Measurements from ENCODE around the gene ZFP91. TPM values are rescaled to one million over a fixed set of nuclear protein-coding genes. Genes with fewer than 3 reads are reported as not detected.
A peak's percentile ranks its signal among the peaks of the same experiment; 100 is the strongest.

The ZFP91 gene
- total RNA-seq, 4 donors from 2014 or later = 45.0 to 47.7 (median 47.2) TPM

DNA sequence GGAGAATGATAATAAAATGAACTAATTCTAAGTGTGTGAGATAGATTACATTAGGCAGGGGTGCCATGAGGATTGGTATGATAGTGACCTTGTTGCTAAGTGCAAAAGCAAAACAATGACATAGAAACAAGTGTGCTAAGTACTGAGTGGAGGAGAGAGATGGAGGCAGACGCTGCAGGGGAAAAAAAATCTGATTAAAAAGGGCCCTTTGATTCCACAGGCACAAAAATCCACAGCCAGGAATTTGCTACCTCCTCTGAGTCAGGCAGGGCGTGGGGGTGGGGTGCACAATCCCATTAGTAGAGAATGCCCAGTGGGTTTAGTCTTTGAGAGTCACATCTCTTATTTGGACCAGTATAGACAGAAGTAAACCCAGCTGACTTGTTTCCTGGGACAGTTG, 43.5 kb downstream of the ZFP91 start, which contains the start of gene CNTF:
Gene CNTF (plus strand): TSS at position 322 of the 400 bp plus-strand sequence. CDS start 88 bp downstream, outside the sequence.
- no peaks in the 10 kb centered on the region for H3K27me3 ChIP-seq
- H3K27ac ChIP-seq = peak within 1 kb of the TSS in 2 of 4 donors; percentile 46 to 50
- H3K9me3 ChIP-seq = no peaks in the 10 kb centered on the region
- peaks cover under 1 to 68% (median 3%) of the 10 kb centered on the region in 3 donors for H3K36me3 ChIP-seq
- no peak for DNase-seq (ENCODE audit: low spot score in 2 of 2)
- peaks cover 0 to 36% (median 3%) of the 10 kb centered on the region in 4 donors for H3K4me1 ChIP-seq
- 34 to 37% methylated on average over 2 of the region's 2 CpGs for WGBS, 2 donors
- peak within 1 kb of the TSS in 3 of 4 donors; percentile 5 to 37 (median 7) for H3K4me3 ChIP-seq
- TF ChIP-seq POLR2A (IDR thresholded peaks at IDR 0.05) (no peak), EP300 (IDR thresholded peaks at IDR 0.05) (no peak)
- TF ChIP-seq, protein P1, sequence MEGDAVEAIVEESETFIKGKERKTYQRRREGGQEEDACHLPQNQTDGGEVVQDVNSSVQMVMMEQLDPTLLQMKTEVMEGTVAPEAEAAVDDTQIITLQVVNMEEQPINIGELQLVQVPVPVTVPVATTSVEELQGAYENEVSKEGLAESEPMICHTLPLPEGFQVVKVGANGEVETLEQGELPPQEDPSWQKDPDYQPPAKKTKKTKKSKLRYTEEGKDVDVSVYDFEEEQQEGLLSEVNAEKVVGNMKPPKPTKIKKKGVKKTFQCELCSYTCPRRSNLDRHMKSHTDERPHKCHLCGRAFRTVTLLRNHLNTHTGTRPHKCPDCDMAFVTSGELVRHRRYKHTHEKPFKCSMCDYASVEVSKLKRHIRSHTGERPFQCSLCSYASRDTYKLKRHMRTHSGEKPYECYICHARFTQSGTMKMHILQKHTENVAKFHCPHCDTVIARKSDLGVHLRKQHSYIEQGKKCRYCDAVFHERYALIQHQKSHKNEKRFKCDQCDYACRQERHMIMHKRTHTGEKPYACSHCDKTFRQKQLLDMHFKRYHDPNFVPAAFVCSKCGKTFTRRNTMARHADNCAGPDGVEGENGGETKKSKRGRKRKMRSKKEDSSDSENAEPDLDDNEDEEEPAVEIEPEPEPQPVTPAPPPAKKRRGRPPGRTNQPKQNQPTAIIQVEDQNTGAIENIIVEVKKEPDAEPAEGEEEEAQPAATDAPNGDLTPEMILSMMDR (IDR thresholded peaks at IDR 0.05) = no peak

GRCh38 chr11:58625086-58625485, 46.2 kb downstream of the ZFP91 start:
- Histone ChIP-seq H3K4me1 (peaks cover 0 to 27% (median 4%) of the 10 kb centered on the region in 4 donors), H3K27me3 (no peaks in the 10 kb centered on the region), H3K4me3 (peak overlapping the region in 2 of 4 donors; percentile 2 to 37), H3K27ac (peak overlapping the region in 2 of 4 donors; percentile 42 to 74), H3K36me3 (peaks cover 0 to 40% (median 0%) of the 10 kb centered on the region in 3 donors), H3K9me3 (no peaks in the 10 kb centered on the region)
- DNase-seq (ENCODE audit: low spot score in 2 of 2) = no peak
- TF ChIP-seq, protein P1 (IDR thresholded peaks at IDR 0.05) = no peak
- WGBS, 2 donors = 92 to 95% methylated on average over 4 of the region's 4 CpGs

DNA sequence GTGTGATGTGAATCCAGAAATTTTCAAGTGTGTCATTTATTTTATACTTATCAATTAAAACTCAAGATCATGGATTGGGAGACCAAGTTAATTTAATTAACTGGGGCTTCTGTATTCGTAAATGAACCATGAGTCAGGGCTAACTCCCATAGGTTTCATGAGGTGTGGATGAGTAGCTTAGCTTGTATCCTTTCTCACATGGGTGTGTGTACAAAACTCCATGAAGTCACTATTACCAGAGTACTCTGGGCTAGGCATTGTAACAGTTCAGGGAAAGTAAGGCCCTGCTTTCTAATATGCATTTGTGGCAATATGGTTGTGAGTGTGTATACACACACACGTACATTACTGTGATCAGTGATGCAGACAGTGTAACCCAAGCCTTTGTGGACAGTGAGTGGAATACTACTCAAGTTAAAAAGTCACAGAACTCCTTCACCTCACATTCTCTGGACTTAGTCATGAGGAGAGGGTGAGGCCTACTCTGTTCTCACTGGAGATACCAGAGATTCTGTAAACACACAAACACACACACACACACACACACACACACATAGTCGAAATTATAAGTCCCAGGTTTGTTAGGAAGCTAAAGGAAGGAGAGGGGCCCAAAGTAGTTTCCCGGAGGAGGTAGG, 47.1 kb downstream of the ZFP91 start:
- Histone ChIP-seq H3K9me3 (no peaks in the 10 kb centered on the region), H3K27ac (peak overlapping the region in 2 of 4 donors; percentile 36 to 74), H3K36me3 (peaks cover 0 to 32% (median 0%) of the 10 kb centered on the region in 3 donors), H3K4me3 (peak overlapping the region in 1 of 4 donors; percentile 37), H3K4me1 (peaks cover 0 to 21% (median 4%) of the 10 kb centered on the region in 4 donors), H3K27me3 (no peaks in the 10 kb centered on the region)
- WGBS, 2 donors = 75 to 93% methylated on average over 4 of the region's 4 CpGs
- no peak for DNase-seq (ENCODE audit: low spot score in 2 of 2)
- no peak for TF ChIP-seq POLR2A (IDR thresholded peaks at IDR 0.05)
- no peak for TF ChIP-seq EP300 (IDR thresholded peaks at IDR 0.05)
- TF ChIP-seq, protein P1 (IDR thresholded peaks at IDR 0.05) = no peak

GRCh38 chr11:58626934-58627483, 48.1 kb downstream of the ZFP91 start:
- H3K4me1 ChIP-seq = peaks cover 0 to 21% (median 4%) of the 10 kb centered on the region in 4 donors
- peak overlapping the region in 1 of 4 donors; percentile 37 for H3K4me3 ChIP-seq
- H3K9me3 ChIP-seq = no peaks in the 10 kb centered on the region
- peaks cover 0 to 31% (median 0%) of the 10 kb centered on the region in 3 donors for H3K36me3 ChIP-seq
- DNase-seq (ENCODE audit: low spot score in 2 of 2) = no peak
- TF ChIP-seq EP300 (IDR thresholded peaks at IDR 0.05) (no peak), POLR2A (IDR thresholded peaks at IDR 0.05) (no peak)
- TF ChIP-seq, protein P1 (IDR thresholded peaks at IDR 0.05) = no peak
- H3K27ac ChIP-seq = peak overlapping the region in 3 of 4 donors; percentile 37 to 74 (median 63)
- no peaks in the 10 kb centered on the region for H3K27me3 ChIP-seq
- WGBS, 2 donors = 62 to 71% methylated on average over 4 of the region's 4 CpGs

- WGBS, 2 donors = 69 to 76% methylated on average over 3 of the region's 3 CpGs
- Histone ChIP-seq H3K36me3 (peaks cover 0 to 20% (median 0%) of the 10 kb centered on the region in 3 donors), H3K4me3 (peak overlapping the region in 1 of 4 donors; percentile 37), H3K27ac (peak overlapping the region in 2 of 4 donors; percentile 63 to 74), H3K4me1 (peaks cover 0 to 19% (median 4%) of the 10 kb centered on the region in 4 donors), H3K9me3 (no peaks in the 10 kb centered on the region), H3K27me3 (no peaks in the 10 kb centered on the region)
- TF ChIP-seq, protein P1 (IDR thresholded peaks at IDR 0.05) = no peak
- TF ChIP-seq EP300 (IDR thresholded peaks at IDR 0.05) (no peak), POLR2A (IDR thresholded peaks at IDR 0.05) (no peak)
- DNase-seq (ENCODE audit: low spot score in 2 of 2) = no peak
Measured at GRCh38 chr11:58628446-58628845, 49.6 kb downstream of the ZFP91 start.

Data from tibial nerve (tissue), 4 donors.